HUES48 (cell line): ENCODE measurements around the gene ERCC2.
"Not testable (repeated sequence)": the region's sequence is repeated elsewhere in the genome, so short reads cannot be mapped to it uniquely, and the experiment has no call there.

Source experiments
- H3K27ac ChIP-seq: one replicate; pipeline ENCODE4 v1.7.0; 2013; ENCODE audit warnings: low read depth, low read length, inconsistent platforms
- H3K27me3 ChIP-seq: 2 replicates; pipeline ENCODE4 v1.6.1; 2013; ENCODE audit warnings: mild to moderate bottlenecking, low read length; ENCODE audit not compliant: control insufficient read depth, insufficient read depth
- H3K36me3 ChIP-seq: 2 replicates; pipeline ENCODE4 v1.6.1; 2013; ENCODE audit warnings: low read length; ENCODE audit not compliant: control insufficient read depth, insufficient read depth
- H3K4me1 ChIP-seq: 2 replicates; pipeline ENCODE4 v1.6.1; 2013; ENCODE audit warnings: mild to moderate bottlenecking, low read length; ENCODE audit not compliant: control insufficient read depth, insufficient read depth
- H3K4me3 ChIP-seq: 2 replicates; pipeline ENCODE4 v1.5.1; 2013; ENCODE audit warnings: mild to moderate bottlenecking, low read depth, low read length
- H3K9ac ChIP-seq: 2 replicates; pipeline ENCODE4 v1.6.1; 2013; ENCODE audit warnings: mild to moderate bottlenecking, low read depth, low read length, moderate library complexity
- H3K9me3 ChIP-seq: 2 replicates; pipeline ENCODE4 v1.6.1; 2013; ENCODE audit warnings: low read length; ENCODE audit not compliant: control insufficient read depth, insufficient read depth

The ERCC2 gene

DNA sequence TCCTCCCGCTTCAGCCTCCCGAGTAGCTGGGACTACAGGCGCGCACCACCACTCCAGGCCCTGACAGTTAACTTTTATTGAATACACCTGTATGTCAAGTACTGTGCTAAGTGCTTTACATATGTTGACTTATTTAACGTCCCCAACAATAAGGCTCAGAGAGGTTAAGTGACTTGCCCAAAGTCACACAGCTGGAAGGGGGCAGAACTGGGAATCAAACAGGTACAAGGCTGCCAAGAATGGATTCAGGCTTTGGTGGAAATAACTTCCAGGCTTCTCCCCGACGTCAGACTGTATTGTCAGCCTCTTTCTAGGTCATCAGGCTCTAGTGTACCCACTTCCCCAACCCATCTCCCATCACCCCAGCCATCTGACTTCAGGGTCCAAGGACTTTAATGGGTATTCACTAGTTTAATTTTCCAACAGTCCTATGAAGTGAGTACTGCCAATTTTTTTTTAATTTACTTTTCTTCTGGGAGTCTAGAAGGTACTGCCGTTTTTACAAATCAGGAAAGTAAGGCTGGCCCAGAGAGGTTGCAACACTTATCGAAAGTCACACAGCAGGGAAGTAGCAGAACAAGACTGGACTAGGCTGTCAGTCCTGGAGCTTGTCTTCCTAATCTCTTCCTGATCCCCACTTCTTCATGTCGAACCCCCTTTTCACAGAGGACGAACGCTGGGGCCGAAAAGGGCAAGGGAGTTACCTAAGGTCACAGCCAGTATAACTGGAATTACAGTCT is 42.8 kb downstream of the ERCC2 start:
- Histone ChIP-seq H3K27ac (no peak overlapping the region), H3K9ac (no peak overlapping the region), H3K36me3 (no peaks in the 10 kb centered on the region), H3K4me3 (no peak overlapping the region), H3K4me1 (peaks cover 8% of the 10 kb centered on the region), H3K9me3 (no peaks in the 10 kb centered on the region), H3K27me3 (peaks cover 20% of the 10 kb centered on the region)

DNA sequence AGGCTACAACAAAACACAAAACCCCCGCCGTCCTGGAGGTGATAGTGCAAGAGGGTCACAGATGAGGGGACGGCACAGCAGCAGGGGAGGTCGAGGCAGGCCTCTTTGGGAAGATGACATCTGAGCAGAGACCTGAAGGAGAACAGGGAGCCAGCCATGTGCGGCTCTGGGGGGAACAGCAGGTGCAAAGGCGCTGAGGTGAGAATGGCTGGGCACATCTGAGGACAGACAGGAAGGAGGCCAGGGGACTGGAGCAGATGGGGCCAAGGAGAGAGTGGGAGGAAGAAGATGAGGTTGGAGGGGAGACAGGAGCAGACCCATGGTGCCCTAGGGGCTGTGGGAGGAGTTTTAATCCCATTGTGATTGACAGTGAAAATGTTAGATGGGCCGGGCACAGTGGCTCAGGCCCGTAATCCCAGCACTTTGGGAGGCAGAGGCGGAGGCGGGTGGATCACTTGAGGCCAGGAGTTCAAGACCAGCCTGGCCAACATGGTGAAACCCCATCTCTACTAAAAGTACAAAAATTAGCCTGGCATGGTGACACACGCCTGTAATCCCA is 45.9 kb downstream of the ERCC2 start:
- Histone ChIP-seq H3K9ac (no peak overlapping the region), H3K36me3 (no peaks in the 10 kb centered on the region), H3K9me3 (no peaks in the 10 kb centered on the region), H3K4me3 (peak overlapping the region; percentile 49; the same call in 1 of the 2 replicates), H3K27me3 (peaks cover 21% of the 10 kb centered on the region), H3K4me1 (peaks cover 8% of the 10 kb centered on the region), H3K27ac (no peak overlapping the region)

DNA sequence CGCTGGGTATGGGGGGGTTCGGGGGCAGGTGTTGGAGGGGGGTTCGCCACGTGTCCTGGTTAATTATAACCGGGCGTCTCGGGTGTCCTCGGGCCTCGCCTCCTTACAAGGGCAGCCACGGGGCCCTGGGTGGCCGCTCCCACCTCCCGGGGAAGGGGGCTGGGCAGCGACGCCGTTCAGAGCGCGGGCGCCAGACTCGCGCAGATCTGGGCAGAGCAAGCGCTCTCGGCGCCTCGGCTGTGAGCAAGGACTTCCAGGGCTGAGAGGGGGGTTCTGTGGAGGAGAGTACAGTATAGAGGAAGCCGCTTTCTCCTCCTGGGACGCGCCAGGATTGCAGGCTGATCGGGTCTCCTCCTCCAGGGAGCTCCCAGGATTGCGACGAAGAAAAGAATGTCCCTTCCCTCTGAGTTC is 46.7 kb downstream of the ERCC2 start:
- no peaks in the 10 kb centered on the region for H3K36me3 ChIP-seq
- H3K27me3 ChIP-seq, result peaks cover 27% of the 10 kb centered on the region
- no peaks in the 10 kb centered on the region for H3K9me3 ChIP-seq
- no peak overlapping the region for H3K9ac ChIP-seq
- peaks cover 8% of the 10 kb centered on the region for H3K4me1 ChIP-seq
- peak overlapping the region; percentile 49 for H3K4me3 ChIP-seq
- peak overlapping the region; percentile 8 for H3K27ac ChIP-seq

DNA sequence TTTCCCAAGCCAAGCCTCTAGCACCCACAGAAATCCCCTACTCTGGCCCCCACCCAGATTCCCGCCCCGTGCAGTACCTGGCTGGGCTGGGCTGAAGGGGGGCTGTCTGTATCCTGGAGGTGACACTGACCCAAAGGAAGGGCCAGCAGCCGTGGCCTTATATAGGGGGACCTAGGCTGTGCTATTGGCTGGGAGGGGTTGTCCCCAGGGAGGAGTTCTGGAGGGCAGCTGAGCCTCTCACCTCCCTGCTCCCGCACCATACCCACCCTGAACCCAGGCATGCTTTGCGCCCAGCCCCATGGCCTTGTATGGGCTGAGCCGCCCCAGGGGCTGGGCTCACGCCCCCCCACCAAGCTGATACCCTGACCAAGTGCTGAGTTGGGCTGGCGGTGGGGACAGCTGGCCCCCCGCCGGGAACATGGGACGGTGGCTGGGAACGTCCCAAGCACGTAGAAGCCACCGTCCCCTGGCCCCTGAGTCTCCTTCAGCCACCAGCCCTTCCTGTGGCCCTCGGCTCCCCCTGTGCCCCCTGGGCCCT is 47.6 kb downstream of the ERCC2 start, which contains the start of gene CKM:
TSS of gene CKM (minus strand) at position 132 of the 538 bp plus-strand sequence. CDS start 3,162 bp downstream, outside the sequence.
- Histone ChIP-seq H3K4me3 (peak within 1 kb of the TSS; percentile 49), H3K36me3 (no peaks in the 10 kb centered on the region), H3K27ac (no peak within 1 kb of the TSS), H3K4me1 (peaks cover 8% of the 10 kb centered on the region), H3K9me3 (no peaks in the 10 kb centered on the region), H3K9ac (no peak within 1 kb of the TSS), H3K27me3 (peaks cover 35% of the 10 kb centered on the region)

DNA sequence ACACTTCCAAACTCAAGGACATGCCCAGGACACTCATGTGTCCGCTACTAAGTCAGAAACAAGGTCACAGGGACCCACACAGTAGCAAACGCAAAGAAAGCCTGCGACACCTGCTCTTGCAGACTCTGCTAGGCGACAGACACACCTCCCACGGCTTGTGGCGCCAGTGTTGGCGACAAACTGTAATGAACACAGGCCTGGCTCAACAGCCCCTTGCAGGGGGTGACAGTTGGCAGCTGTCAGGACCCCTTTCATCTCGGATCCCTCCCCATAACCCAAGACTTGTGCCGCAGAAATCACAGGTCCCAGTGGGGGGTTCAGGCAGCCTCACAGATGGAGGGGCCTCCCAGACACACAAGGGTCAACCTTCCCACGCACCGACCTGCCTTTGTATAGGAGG is 48.1 kb downstream of the ERCC2 start:
- no peaks in the 10 kb centered on the region for H3K9me3 ChIP-seq
- peaks cover 36% of the 10 kb centered on the region for H3K27me3 ChIP-seq
- no peak overlapping the region for H3K27ac ChIP-seq
- H3K4me3 ChIP-seq, result no peak overlapping the region
- no peaks in the 10 kb centered on the region for H3K36me3 ChIP-seq
- H3K4me1 ChIP-seq, result peaks cover 8% of the 10 kb centered on the region
- H3K9ac ChIP-seq, result no peak overlapping the region

DNA sequence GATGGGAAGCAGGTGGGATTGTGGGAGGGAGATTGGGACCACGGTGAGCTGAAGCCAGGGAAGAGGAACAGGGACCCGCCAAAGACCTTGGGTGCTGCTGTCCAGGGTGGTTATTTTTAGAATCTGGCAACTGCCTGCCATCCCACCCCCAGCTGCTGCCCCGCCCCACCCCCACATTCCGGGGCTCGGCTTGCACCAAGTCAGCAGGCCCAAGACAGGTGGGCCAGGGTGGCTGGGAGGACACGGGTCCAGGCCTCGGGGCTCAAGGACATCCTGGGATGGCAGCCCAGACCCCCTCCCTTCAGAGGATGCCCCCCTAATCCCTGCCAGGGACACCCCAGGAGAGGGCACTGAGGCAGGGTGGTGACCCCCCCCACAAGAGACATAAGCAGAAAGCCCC is 48.5 kb downstream of the ERCC2 start:
- Histone ChIP-seq H3K9ac (no peak overlapping the region), H3K4me3 (no peak overlapping the region), H3K27ac (no peak overlapping the region), H3K9me3 (no peaks in the 10 kb centered on the region), H3K27me3 (peaks cover 36% of the 10 kb centered on the region), H3K36me3 (no peaks in the 10 kb centered on the region), H3K4me1 (peaks cover 8% of the 10 kb centered on the region)

DNA sequence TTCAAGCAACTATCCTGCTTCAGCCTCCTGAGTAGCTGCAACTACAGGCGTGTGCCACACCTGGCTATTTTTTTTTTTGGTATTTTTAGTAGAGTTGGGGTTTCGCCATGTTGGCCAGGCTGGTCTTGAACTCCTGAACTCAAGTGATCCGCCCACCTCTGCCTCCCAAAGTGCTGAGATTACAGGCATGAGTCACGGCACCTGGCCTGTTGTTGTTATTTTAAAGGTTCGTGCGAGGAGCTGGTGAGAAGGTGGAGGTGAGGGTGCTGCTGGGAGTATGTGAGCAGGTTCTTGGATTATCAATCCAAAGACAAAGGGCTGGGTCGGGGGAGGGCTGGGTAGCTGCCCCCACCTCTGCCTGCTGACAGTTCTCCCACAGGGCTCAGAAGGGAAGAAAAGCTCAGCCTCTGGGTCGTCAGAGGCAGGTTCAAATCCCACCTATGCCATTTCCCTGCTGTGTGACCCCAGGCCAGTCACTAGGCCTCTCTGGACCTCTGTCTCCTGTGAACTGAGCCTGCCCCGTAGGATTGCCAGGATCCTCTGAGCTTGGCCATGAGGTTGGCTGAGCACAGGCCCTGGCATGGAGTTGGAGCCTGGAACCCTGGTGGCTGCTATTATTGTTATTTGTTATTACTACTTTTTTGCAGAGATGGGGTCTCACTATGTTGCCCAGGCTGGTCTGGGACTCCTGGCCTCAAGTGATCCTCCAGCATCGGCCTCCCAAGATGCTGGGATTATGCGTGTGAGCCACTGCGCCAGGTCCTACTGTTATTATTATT is 49.2 kb downstream of the ERCC2 start:
- Histone ChIP-seq H3K4me1 (peaks cover 8% of the 10 kb centered on the region), H3K27me3 (peaks cover 36% of the 10 kb centered on the region), H3K9me3 (no peaks in the 10 kb centered on the region), H3K4me3 (no peak overlapping the region), H3K36me3 (no peaks in the 10 kb centered on the region), H3K9ac (no peak overlapping the region), H3K27ac (no peak overlapping the region)

DNA sequence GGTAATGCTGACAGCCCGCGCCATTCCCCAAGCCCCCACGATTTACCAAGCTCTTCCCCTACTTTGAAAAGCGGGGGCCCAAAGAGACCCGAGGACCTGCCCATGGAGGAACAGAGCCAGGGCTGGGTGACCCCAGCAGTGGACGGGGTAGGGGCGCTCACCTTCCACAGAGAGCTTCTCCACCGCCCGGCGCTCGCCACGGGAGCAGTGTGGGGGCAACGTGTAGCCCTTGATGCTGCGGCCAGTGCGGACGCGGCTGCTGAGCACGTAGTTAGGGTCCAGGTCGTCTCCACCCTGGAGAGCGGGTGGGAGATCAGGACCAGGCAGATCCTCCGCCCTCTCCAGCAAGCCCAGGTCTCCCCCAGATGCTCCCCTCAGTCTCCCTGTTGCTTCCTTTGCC is 55.1 kb downstream of the ERCC2 start:
- Histone ChIP-seq H3K36me3 (no peaks in the 10 kb centered on the region), H3K27me3 (peaks cover 36% of the 10 kb centered on the region), H3K4me3 (no peak overlapping the region), H3K27ac (no peak overlapping the region), H3K4me1 (no peaks in the 10 kb centered on the region), H3K9me3 (no peaks in the 10 kb centered on the region), H3K9ac (no peak overlapping the region)

DNA sequence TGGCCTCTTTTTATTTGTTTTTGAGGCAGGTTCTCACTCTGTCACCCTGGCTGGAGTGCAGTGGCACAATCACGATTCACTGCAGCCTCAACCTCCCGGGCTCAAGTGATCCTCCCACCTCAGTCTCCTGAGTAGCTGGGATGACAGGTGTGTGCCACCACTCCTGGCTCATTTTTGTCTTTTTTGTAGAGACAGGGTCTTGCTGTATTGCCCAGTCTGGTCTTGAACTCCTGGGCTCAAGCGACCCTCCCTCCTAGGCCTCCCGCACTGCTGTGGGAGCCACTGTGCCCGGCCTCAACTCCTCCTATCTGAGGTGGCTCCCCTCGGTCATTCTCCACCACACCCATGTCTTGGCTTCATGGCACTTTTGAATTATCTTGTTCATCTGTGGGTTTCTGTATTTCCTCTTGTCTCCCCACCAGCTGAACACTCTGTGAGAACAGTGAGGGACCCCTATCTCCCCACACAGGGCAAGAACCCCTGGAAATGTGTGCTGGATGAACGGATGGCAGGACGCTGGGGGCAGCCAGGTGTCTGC is 55.6 kb downstream of the ERCC2 start:
- Histone ChIP-seq H3K9me3 (no peaks in the 10 kb centered on the region), H3K36me3 (no peaks in the 10 kb centered on the region), H3K9ac (no peak overlapping the region), H3K27ac (no peak overlapping the region), H3K27me3 (peaks cover 36% of the 10 kb centered on the region), H3K4me3 (no peak overlapping the region), H3K4me1 (no peaks in the 10 kb centered on the region)

DNA sequence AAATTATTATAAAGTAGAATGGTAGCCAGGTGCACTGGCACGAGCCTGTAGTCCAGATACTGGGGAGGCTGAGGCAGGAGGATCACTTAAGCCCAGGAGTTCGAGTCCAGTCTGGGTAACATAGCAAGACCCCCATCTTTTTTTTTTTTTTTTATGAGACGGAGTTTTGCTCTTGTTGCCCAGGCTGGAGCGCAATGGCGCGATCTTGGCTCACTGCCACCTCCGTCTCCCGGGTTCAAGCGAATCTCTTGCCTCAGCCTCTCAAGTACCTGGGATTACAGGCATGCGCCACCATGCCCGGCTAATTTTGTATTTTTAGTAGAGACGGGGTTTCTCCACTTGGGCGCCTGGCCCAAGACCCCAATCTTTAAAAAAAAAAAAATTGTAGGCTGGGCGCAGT is 58.1 kb downstream of the ERCC2 start:
- not testable (repeated sequence) for H3K9ac ChIP-seq, H3K36me3 ChIP-seq, H3K4me1 ChIP-seq

More for the DNA sequence above, 58.1 kb downstream of the ERCC2 start:
- H3K4me3 ChIP-seq, H3K27ac ChIP-seq, H3K9me3 ChIP-seq: not testable (repeated sequence)
- H3K27me3 ChIP-seq, result peaks cover 20% of the 10 kb centered on the region
